KOPT-K1 (cell line): Measurements from ENCODE around the gene MTX3.

Source experiments
- H3K27ac ChIP-seq: fragments of 200-600 bp; sonication (generic); 2 replicates; pipeline ENCODE4 v1.5.1; 2016; ENCODE audit warnings: antibody characterized with exemption, mild to moderate bottlenecking, low read depth, low read length; ENCODE audit not compliant: poor library complexity, severe bottlenecking
- H3K36me3 ChIP-seq: fragments of 200-600 bp; sonication (generic); 2 replicates; pipeline ENCODE4 v1.5.1; 2017; ENCODE audit warnings: antibody characterized with exemption, mild to moderate bottlenecking, low read length, moderate library complexity; ENCODE audit not compliant: insufficient read depth
- H3K9me3 ChIP-seq: fragments of 200-600 bp; sonication (generic); 2 replicates; pipeline ENCODE4 v1.5.1; 2017; ENCODE audit warnings: antibody characterized with exemption, low read length, mild to moderate bottlenecking; ENCODE audit not compliant: insufficient read depth, poor library complexity, severe bottlenecking

Gene MTX3

DNA sequence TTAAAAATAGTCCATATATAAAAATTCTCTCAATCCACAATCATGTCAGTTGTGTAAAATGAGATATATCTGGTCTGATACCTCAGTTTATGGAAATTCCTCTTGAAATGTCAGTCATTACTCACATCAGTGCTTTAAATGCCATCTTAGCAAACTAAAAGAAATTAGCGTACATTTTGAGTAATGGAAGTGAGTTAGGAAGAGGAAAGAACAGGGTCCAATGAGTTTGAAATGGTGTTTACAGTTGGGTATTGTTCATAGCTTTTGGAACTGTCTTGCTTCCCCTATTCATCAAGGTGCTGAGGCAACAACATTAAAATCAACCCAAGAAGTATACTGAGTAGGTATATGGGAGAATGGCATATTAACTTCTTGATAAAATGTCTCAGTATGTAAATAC lies 8.7 kb upstream of the MTX3 start:
- Histone ChIP-seq H3K27ac (no peak overlapping the region), H3K36me3 (no peaks in the 10 kb centered on the region), H3K9me3 (no peaks in the 10 kb centered on the region)

DNA sequence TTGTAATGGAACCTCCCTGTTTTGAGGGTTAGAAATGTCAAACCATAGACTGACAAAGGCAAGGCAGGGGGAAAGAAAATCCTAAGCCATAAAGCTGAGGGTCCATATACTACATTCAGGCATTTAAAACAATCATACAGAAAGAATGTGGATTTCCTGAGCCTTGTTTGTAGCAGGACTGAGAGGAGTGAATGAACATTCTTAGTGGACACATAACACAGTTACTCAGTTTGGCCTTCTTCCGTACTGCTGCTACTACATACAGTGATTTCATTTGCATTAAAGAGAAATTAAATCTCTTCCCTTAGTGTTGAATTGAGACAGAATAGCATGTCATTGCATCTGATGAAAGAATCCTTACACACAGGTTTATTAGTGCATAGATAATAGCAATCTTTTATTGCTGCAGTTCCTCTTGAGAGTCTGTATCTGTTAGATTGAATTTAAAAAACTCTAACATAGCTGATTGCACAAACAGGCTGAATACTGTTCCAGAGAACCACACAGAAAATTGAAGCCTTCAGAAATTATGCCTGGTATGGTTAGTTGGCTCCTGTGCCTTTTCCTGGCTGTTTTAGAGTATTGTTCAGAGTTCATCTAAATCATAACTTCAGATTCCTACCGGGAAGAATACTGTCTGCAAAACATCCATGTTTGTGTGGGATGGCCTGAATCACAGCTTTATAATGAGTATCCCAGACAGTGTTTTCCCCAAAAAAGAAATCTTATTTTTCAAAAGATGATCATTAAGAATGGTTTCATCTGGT lies 2.0 kb upstream of the MTX3 start:
- peaks cover 5% of the 10 kb centered on the region for H3K9me3 ChIP-seq
- no peaks in the 10 kb centered on the region for H3K36me3 ChIP-seq
- no peak overlapping the region for H3K27ac ChIP-seq

GRCh38 chr5:79990205-79990597 lies 861 bp downstream of the MTX3 start:
- no peaks in the 10 kb centered on the region for H3K36me3 ChIP-seq
- no peak overlapping the region for H3K27ac ChIP-seq
- H3K9me3 ChIP-seq = peaks cover 5% of the 10 kb centered on the region

DNA sequence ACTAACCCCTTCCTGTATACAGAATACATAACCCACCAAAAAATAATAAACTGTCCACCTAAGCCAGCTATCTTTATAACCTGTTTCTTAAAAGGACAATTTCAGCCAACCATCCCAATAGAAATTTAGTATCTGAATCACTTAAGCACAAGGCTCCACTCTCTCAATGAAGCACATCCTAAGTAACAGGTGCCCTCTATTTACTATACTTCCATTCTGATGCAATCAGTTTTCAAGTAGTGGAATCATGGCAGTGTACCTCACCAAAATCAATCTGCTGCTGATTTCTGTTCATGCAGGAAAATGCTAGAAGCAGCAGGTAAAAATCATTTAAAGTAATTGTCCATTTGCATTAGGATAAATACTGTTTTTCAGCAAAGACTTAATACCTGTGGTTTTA lies 4.8 kb downstream of the MTX3 start:
- H3K27ac ChIP-seq = no peak overlapping the region
- H3K9me3 ChIP-seq = peaks cover 5% of the 10 kb centered on the region
- no peaks in the 10 kb centered on the region for H3K36me3 ChIP-seq

DNA sequence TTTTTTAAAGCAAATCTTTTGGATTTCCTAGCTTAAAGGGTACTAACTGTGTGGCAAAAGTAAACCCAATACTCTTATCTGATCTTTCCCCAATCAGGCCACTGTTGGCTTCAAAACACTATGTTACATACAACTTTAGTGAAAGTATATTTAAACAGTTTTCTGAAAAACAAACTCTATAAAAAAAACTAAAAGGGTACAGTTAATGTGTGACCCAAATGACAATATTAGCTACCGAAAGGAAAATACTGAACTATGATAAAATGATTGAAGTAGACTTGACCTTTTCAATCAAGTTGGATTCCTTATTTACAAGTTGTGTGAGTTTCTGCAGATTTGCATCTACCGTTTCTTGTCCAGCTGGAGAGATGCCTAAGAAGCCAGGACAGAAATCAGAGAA lies 5.8 kb downstream of the MTX3 start:
- no peaks in the 10 kb centered on the region for H3K36me3 ChIP-seq
- no peaks in the 10 kb centered on the region for H3K9me3 ChIP-seq
- H3K27ac ChIP-seq = no peak overlapping the region

DNA sequence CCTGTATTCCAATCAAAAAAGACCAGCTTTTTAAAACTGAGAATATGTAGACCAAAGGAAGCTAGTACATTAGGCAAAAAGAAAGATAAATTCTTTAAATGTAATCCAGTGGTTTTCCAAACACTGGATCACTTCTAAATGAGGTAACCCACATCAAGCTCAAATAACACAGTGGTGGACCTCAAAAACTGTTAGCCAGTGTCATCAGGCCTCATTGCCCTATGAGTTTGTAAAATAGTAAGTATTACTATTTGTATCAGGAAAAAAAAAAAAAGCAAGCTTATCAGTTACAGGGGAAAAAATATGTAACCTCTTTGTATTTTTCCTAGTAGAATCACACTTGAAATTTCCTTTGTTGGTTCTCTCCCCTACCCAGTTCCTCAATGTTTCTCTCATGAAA lies 6.7 kb downstream of the MTX3 start:
- Histone ChIP-seq H3K36me3 (no peaks in the 10 kb centered on the region), H3K9me3 (no peaks in the 10 kb centered on the region), H3K27ac (no peak overlapping the region)

DNA sequence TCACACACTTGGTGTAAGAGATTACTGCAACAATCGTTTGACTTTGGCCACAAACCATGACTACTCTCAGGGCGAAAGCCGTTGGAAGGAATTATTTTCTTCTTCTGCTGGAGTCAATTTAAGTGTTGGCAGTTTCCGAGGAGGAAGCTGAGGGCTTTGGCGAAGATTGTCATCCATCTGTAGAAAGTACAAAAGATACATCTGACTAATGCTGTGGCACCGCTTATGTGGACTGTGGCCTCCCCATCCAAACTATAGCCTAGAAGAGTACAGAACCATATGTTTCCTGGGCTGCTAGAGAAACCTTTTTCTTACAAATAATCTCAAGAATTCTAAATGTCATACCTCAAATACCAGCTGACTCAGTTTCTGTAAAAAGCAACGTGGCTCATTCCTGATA lies 7.4 kb downstream of the MTX3 start:
- Histone ChIP-seq H3K27ac (no peak overlapping the region), H3K9me3 (no peaks in the 10 kb centered on the region), H3K36me3 (no peaks in the 10 kb centered on the region)

DNA sequence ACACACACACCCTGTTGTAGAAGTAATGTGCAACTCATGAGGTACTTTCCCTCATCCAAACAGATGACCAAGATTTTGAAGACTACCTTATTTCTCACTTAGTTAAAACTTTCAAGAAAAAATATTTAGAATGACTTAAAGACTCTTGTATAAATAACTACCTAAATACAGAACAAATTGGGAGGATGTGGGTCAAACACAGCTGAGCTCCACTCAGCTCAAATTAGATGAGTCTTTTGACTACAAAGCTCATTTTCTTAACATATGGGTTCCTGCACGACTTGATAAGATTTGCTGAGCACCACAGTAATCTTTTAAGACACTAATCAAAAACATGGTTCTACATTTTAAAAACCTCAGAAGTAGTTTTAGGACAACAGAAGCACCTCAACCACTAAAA lies 8.9 kb downstream of the MTX3 start:
- H3K36me3 ChIP-seq = no peaks in the 10 kb centered on the region
- no peaks in the 10 kb centered on the region for H3K9me3 ChIP-seq
- H3K27ac ChIP-seq = no peak overlapping the region

DNA sequence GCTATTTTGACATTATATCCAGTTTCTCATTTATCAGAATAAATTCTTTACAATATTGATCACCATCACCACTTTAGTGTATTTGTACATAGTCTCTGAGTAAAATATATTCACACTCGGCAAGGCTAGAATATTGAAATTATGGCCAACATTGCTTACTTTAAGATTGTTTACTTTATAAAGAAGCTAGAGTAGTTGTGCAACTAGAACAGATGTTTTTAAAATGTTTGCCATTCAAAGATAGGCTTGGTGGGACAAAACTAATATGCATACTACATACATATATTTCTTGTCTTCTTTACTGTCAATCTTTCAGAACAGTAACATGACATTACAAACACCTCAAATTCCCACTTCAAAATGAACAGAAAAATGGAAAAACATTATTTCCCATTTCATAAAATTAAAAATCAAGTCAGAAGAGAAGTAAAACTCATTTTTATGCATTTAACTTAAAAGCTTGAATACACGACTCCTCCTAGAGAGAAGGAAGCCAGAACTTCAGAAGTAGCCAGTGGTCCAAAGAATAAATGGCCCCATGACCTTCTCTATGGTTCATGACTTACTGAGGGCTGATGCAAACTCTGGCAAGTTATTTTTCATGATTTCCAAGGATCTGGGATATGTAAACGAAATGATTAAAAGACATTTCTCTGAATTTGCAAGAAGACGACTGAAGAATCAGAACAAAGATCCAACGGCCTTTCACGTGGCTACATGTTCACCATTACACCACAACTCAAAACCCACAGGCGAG lies 14.1 kb downstream of the MTX3 start:
- Histone ChIP-seq H3K27ac (no peak overlapping the region), H3K36me3 (no peaks in the 10 kb centered on the region), H3K9me3 (no peaks in the 10 kb centered on the region)

- Histone ChIP-seq H3K36me3 (no peaks in the 10 kb centered on the region), H3K9me3 (no peaks in the 10 kb centered on the region), H3K27ac (no peak overlapping the region)
Measured at GRCh38 chr5:79975422-79975821, 15.6 kb downstream of the MTX3 start.

DNA sequence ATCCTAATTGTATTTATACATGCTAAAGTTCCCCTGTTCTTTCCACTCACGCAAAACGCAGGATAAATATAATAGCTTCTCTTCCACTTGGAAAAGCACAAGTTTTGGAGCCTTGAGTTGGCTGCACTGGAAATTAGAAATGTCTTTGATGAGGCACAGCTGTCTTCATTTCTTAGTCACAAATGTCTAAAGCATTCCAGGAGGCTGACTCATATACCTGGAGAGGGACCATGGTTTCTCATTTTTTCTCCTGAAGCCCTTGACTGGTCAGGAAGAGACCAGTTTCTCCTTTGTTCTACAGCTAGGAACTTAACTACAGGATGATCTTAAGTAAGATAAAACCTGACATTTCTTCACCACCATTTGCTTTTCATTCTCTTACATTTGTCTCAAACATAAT lies 16.2 kb downstream of the MTX3 start:
- no peaks in the 10 kb centered on the region for H3K36me3 ChIP-seq
- no peak overlapping the region for H3K27ac ChIP-seq
- H3K9me3 ChIP-seq = no peaks in the 10 kb centered on the region

DNA sequence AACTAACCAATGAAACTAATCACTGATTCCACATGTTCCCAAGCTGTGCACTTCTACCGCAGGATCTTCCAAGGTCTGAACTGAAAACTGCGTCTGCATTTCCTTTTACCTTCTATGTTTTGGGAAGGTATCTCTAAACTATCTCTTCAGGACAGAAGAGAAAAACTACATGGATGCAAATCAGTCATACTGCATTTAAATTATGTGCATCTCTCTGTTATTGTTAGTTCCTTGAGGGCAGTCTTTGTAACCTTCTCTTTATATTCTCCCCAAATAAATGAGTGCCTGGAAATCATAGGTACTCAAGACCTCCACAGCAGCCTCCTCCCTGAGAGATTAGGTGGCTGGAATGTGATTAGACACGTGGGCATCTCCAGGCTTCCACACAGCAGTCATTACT lies 17.1 kb downstream of the MTX3 start:
- Histone ChIP-seq H3K27ac (no peak overlapping the region), H3K36me3 (no peaks in the 10 kb centered on the region)

GRCh38 chr5:79973511-79973910 lies 17.6 kb downstream of the MTX3 start:
- Histone ChIP-seq H3K27ac (no peak overlapping the region), H3K36me3 (no peaks in the 10 kb centered on the region), H3K9me3 (no peaks in the 10 kb centered on the region)

More for the DNA sequence above, 17.1 kb downstream of the MTX3 start:
- no peaks in the 10 kb centered on the region for H3K9me3 ChIP-seq

DNA sequence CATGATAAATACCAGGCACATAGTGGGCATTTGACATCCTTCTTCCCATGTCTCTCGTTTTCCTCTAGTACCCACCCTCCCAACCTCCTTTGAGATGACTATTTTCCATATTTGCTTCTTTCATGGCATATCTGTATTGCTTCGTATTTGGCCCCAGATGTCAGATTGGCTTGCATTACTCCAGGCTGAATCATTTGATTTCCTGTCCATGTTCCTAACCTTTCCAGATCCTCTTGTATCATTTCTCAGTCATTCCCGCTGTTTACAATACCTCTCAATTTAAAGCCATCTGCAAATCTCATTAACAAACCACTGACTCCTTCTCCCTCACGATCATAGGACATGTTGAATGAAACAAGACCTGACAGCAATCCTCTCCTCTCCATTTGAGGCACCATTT lies 19.9 kb downstream of the MTX3 start:
- H3K36me3 ChIP-seq = no peaks in the 10 kb centered on the region
- no peaks in the 10 kb centered on the region for H3K9me3 ChIP-seq
- no peak overlapping the region for H3K27ac ChIP-seq

DNA sequence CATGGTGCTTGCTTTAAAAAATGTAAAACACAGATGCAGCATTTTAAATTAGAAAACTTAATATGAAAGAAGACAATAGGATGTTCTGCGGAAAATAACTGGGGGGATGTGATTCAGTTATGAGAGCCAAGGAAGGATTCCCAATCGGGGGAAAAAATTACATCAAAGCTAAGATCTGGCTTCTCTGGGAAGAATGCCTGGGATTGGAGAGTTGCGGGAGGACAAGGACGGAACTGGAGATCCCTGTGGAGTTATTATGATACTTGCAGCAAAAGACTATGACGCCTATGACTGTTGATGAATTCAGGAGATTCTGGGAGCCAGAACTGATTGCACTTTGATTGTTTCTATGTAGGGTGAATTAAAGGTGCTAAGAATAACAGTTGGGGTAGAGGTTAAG lies 24.6 kb downstream of the MTX3 start:
- Histone ChIP-seq H3K36me3 (no peaks in the 10 kb centered on the region), H3K27ac (no peak overlapping the region), H3K9me3 (no peaks in the 10 kb centered on the region)

DNA sequence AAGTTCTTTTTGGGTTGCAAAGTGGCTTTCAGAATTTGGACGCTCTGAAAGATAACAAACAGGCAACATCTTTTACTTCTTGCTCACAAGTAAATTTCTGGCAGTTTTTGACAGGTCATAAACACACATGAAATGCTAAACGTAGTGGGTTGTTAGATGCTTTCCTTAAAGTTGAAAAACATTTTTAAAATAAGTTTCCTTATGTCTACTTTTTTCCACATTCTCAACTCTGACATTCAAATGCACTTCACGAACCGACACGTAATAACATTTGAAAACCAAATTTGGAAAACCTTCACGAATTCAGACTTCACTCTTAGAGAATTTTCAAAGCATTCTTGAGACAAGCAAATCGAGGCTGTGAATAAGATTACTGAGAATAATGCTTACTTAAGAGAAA lies 26.9 kb downstream of the MTX3 start:
- Histone ChIP-seq H3K9me3 (no peaks in the 10 kb centered on the region), H3K36me3 (no peaks in the 10 kb centered on the region), H3K27ac (no peak overlapping the region)
